WTC11 (cell line): ENCODE data around the gene AGBL1.

ENCODE experiments used
- CREB1 ChIP-seq: sonication (generic); formaldehyde crosslinking; IDR thresholded peaks from 2 replicates; pipeline ENCODE4 v1.8.0; 2023; ENCODE audit warnings: mild to moderate bottlenecking, missing genetic modification reagents
- TEAD4 ChIP-seq: sonication (generic); formaldehyde crosslinking; IDR thresholded peaks from 2 replicates; pipeline ENCODE4 v1.8.0; 2022; ENCODE audit warnings: mild to moderate bottlenecking, missing genetic modification reagents
- ZNF423 ChIP-seq: fragments of 250-450 bp; sonication (Bioruptor Pico); IDR thresholded peaks from 2 replicates; pipeline ENCODE4 v2.1.2; 2022; ENCODE audit warnings: mild to moderate bottlenecking, moderate library complexity

DNA sequence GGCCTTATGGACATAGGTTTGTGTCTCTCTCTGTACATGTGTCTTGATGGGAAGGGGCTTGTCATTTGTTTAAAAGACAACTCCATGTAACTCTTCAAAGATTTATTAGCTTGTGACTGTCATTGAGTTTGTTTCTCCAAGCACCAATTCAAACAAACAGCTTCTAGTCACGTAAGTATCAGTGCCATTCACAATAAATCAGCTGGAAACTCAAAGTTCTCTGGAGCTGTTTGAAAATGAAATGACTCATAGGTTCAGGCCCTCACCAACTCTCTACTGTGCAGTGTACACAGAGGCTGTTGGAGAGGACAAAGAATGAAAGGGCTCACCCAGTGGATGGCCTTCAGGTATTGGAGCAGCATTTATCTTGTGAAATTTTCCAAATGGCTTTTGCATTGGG is 476.3 kb downstream of the AGBL1 start:
- TF ChIP-seq ZNF423, result no peak
- no peak for TF ChIP-seq TEAD4 (CRISPR knock-in tag)
- no peak for TF ChIP-seq CREB1
